CD4-positive, alpha-beta T cell treated with Interleukin-6 for 4 hours (primary cell): ENCODE data around the gene CLK1.
"Not testable (repeated sequence)": the region's sequence is repeated elsewhere in the genome, so short reads cannot be mapped to it uniquely, and the experiment has no call there.

Experiments used
- DNase-seq: peaks from one replicate; pipeline ENCODE4 v3.0.0-alpha.2; 2020; ENCODE audit warnings: mixed read lengths

Gene CLK1

DNA sequence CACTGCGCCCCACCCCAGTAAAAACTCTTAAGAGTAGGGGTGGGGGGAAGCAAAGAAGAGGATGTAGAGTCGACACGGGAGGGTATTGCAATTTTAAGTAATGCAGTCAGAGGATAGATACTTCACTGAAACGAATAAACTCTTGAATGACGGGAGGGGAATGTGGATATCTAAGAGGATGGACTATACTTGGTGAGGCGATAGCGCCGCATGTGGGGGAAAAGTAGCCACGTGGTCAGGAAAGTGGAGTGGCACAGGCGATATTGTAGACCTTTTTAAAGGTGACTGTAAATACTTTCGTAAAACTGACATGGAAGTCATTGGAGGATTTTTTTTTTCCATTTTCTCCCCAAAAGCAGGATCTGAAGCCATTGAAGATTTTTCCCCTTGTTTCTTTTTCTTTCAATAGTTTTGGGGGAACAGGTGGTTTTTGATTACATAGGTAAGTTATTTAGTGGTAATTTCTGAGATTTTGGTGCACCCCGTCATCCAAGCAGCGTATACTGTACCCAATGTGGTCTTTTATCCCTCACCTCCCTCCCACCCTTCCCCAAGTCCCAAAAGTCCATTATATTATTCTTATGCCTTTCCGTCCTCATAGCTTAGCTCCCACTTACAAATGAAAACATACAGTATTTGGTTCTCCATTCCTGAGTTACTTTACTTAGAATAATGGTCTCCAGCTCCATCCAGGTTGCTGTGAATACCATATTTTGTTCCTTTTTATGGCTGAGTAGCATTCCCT is 13.8 kb downstream of the CLK1 start:
- DNase-seq = no peak

DNA sequence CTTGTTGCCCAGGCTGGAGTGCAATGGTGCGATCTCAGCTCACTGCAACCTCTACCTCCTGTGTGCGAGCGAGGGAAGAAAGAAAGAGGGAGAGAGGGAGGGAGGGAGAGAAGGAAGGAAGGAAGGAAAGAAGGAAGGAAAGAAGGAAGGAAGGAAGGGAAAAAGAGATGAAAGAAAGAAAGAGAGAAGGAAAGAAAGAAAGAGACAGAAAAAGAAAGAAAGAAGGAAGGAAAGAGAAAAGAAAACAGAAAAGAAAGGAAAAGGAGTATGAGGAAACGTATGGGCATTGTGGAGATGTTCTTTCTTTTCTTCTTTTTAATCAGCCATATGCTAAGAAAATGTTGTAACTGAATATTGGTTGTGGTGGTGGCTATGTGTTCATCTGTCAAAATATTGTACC is 16.5 kb downstream of the CLK1 start:
- DNase-seq = no peak

DNA sequence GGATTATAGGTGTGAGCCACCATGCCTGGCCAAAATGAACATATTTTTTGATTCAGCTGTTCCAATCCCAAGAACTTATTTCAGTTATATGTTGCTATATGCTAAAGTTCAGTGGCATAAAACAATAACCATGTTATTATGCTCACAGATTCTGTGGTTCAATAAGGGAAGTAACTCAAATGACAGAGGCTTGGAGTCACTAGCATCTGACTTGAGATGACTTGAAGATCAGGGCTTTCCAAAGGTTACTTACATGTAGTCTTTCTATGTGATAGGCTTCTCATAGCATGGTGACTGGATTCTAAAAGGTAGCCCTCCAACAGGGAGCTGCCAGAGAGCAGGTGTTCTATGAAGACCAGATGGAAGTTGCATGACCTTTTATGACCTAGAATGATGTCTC is 17.2 kb downstream of the CLK1 start:
- DNase-seq = no peak

DNA sequence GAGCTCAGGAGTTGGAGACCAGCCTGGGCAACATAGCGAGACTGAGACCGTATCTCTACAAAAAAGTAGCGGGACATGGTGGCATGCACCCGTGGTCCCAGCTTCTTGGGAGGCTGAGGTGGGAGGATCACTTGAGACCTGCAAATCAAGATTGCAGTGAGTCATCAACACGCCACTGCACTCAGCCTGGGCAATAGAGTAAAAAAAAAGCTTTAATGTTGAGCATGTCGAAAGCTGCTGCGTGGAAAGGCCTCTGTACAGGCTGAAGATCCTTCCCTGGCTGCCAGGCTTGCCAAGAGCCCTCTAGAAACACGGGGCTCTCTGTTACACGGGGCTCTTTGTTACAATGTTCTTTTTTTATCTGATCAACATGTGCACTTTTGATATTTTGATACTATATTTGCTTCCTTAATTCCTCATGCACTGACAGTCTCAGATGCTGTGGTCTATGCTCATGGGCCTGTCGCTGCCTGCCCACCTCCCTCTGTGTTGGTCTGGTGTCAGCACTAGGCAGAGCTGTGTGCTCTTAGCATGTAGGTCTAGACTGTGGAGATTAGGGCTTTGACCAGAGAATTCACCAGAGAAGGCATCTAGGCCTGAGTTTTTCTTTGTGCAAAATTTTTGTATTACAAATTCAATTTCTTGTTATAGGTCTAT is 18.7 kb downstream of the CLK1 start:
- DNase-seq = no peak

DNA sequence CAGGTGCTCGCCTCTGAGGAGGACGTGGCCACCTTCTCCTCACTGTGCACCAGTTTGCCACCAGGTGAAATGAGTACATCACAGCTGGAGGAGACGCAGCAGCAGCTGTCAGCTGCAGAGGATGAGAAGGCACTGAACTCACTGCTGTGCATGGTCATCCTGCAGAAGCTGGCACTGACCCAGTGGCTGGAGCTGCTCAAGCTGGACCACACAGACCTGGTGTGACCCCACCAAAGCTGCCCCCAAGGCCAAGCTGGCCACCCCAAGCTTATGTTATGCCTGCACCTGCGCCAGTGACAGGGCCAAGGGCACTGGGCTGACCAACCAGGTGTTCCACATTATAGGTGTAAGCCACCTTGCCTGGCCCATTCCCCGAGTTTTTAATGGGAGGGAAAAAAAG is 19.3 kb downstream of the CLK1 start:
- no peak for DNase-seq

DNA sequence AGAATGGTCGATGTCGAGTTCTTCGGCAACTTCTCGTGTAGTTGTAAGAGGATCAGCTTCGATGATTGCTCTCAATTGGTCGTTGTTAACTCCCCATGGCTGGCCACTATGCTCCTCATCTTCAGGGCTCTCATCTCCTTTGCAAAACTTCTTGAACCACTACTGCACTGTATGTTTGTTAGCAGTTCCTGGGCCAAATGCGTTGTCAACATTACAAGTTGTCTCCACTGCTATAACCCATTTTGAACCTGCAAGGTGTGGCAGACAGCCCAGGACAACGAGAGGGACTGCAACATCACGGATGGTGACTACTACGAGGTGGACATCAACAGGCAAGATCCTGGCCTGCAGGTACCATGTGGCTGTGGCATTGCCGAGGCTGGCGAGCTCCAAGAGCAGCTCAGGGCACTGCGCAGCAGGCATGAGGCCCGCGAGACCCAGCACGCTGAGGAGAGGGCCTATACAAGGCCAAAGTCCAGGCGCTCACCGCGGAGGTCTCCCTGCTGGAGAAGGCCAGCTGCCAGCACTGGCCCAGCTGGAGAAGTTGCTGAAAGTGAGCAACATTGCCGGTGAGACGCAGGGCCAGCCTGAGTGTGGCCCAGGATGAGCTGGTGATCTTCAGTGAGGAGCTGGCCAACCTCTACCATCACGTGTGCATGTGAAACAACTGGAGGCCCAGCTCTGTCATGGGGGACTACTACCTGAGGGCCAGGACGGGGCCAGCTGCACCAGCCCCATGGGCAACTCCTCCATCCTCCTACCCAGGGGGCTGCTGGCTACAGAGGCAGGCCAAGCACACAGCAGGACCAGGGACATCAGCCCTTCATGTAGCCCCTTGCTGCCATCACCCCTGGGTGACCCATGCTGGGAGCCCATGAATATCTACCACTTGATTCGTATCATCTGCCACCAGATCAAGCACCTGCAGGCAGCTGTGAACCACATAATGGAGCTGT is 20.2 kb downstream of the CLK1 start:
- DNase-seq = no peak

DNA sequence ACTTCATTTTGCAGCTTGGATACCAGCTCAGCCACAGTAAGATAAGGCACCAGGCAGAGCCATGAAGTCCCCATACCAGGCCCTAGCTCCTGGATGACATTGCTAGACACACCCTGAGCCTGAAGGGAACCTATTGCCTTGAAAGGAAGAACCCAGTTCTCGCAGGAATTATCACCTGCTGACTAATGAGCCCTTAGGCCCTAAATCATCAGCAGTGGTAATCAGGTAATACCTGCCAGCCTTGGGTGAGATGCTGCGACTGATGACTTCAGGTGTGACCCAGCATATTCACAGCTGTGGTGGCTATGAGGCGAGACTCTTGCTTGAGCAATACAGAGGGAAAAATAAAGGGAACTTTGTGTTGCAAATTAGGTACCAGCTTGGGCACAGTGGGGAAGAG is 24.9 kb downstream of the CLK1 start:
- no peak for DNase-seq

DNA sequence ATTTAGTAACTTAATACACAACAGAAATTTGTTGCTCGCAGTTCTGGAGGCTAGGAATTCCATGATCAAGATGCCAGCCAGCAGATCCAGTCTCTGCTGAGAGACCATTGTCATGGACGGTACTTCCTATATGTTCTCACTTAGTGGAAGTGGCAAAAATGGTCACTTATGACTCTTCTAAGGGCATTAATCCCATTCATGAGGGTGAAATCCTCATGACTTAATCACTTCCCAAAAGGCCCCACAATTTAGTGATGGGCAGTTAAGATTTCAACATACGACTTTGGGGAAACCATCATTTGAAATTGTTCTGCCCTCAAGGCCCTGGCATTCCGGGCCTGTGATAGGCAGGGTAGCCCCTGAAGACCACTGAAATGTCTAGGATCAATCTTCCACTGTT is 29.8 kb downstream of the CLK1 start:
- no peak for DNase-seq

DNA sequence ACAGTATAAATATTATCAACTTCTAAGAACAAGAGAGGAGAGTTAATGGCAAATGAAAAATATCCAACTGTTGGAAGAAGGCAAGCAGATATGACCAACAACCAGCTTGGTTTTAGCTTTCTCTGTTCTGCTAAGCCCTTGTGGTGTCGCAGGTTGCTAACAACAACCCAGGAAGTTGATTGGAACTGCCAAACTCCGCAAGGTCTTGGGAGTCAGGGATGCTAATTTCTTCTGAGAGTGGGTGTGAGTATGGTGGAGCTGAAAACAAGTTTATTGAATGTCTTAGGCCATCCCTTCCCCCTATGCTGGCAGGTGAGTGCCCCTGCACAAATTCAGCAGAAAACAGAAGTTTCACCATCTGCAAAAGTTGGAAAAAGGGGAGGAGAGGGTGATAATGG is 35.2 kb downstream of the CLK1 start:
- no peak for DNase-seq

DNA sequence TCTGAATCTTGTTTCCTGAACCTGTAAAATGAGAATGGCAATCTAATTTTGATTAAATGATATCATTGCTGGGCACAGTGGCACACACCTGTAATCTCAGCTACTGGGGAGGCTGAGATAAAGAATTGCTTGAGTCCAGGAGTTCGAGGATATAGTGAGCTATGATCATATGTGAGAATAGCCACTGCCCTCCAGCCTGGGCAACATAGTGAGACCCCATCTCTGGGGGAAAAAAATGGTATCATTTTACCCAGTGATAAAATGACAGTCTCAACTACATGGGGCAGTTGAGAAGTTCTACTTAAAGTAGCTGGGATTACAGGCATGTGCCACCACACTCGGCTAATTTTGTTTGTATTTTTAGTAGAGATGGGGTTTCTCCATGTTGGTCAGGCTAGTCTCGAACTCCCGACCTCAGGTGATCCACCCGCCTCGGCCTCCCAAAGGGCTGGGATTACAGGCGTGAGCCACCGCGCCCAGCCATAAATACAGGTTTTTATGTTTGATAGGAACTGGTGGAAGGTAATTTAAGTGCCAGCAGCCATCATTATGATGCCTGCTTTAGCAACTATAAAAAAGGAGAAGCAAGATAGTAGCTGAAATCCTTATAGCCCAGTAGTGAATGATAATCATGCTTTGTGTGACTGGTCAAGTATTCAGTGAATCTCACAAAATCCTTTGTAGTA is 35.7 kb downstream of the CLK1 start:
- DNase-seq = no peak

DNA sequence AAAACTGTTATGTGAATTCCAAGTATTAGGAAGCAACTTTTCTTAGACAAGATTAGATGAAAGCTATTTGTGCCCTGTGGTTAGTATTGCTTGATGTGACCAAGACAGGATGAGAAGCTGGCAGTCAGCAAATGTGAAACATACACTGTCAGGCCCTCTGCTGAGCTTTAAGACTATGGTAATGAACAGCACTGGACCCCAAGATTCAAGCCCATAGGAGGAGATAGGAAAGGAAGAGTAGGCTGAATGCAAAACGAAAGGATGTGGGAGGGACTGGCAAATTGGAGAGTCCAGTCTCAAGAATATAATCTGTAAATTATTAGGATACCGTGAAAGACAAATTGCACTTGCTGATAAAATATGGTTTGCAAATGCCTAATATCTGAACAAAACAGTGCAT is 36.4 kb downstream of the CLK1 start:
- no peak for DNase-seq

DNA sequence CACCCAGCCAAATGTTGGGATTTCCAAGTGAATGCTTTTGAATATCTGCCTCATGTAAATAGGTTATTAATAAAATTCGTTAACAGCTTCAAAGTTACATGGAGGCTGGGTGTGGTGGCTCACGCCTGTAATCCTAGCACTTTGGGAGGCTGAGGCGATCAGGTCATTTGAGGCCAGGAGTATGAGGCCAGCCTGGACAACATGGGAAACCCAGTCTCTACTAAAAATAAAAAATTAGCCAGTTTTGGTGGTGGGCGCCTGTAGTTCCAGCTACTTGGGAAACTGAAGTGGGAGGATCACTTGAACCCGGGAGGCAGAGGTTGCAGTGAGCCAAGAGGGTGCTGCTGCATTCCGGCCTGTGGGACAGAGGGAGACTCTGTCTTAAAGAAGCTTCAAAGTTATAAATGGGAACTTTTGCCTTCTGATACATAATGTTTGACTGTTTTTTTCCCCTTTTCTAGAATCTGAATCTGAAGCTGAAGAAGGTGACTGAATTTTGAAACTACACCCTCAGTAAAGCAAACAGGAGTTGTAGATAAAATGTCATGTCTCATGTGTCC is 42.7 kb downstream of the CLK1 start:
- no peak for DNase-seq

DNA sequence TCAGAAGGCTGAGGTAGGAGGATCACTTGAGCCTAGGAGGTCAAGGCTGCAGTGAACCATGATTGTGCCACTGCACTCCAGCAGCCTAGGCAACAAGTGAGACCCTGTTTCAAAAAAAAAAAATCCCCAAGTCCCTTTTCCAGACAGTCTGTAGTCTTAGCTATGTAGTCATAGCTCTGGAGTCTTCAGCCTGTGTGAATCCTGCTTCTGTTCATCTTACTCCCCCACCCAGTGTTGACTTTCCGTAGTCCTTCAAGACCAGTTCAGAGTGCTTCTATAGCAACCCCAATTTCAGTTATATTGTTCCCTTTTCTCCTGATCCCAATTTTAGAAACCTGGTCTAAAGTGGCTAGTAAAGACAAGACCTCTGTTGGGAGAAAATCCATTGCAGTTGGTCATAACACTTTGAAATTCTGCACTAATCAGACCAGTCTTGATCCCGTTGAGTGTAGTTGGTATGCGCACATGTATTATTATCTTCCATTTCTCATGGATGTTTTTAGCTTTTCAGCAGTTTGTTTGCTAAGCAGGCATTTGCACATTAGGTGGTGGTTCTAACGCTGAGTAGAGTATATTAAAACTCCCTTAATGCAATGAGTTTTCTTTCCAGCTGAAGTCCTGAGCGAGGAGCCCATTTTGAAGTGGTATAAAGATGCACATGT is 43.8 kb downstream of the CLK1 start:
- no peak for DNase-seq

DNA sequence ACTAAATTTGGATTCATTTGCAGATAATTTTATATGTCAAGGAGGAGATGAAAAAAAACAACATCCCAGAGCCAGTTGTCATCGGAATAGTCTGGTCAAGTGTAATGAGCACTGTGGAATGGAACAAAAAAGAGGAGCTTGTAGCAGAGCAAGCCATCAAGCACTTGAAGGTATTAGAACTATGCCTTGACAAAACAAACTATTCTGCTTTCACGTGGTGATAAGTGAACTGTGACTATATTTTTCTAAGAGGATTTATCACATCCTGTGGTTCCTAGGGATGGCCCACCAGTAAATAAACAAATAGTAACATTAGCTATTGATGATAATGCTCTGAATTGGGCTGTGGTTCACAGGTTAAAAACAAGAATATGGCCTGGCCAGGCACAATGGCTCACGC is 45.7 kb downstream of the CLK1 start:
- DNase-seq = not testable (repeated sequence)

DNA sequence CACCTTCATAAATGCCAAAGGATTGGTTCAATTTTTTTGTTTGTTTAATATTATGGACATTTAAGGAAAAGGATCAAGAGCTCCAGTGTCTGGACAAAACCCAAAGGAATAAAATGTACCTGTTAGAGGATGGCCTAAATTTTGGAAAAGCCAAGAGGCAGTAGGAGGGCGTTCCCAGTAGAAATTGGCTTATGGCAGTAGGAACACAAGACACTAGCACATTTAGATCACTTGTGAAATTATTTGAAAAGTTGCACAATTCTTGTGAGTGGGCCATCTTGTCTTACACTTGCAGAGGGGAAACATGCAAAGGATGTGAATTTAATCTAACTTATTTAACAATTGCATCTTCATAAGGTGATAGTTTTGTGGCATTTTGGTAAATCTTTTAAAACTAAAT is 49.5 kb downstream of the CLK1 start:
- DNase-seq = no peak

DNA sequence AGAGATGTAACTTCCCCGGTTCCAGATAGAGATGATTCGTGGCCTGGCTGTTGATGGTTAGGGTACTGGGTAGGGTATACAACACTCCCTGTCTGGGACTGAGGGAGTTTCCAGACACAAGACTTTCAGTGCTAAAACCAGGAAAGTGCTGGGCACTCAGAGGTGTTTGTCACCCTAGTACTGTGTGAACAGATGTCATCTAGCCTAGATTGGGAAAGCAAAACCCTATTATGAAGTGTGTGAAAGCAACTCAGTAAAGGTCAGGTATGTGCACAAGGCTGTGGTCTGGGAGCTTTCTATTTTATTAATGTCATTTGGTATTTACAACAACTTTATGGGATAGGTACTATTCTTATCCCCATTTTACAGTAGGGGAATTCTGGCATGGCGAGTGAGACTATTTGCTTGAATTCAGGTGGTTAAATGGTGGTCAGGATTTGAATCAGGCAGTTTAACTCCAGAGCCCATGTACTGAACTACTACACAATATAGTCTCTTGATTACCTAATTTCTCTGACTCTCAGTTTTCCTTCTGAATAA is 50.1 kb downstream of the CLK1 start:
- no peak for DNase-seq

DNA sequence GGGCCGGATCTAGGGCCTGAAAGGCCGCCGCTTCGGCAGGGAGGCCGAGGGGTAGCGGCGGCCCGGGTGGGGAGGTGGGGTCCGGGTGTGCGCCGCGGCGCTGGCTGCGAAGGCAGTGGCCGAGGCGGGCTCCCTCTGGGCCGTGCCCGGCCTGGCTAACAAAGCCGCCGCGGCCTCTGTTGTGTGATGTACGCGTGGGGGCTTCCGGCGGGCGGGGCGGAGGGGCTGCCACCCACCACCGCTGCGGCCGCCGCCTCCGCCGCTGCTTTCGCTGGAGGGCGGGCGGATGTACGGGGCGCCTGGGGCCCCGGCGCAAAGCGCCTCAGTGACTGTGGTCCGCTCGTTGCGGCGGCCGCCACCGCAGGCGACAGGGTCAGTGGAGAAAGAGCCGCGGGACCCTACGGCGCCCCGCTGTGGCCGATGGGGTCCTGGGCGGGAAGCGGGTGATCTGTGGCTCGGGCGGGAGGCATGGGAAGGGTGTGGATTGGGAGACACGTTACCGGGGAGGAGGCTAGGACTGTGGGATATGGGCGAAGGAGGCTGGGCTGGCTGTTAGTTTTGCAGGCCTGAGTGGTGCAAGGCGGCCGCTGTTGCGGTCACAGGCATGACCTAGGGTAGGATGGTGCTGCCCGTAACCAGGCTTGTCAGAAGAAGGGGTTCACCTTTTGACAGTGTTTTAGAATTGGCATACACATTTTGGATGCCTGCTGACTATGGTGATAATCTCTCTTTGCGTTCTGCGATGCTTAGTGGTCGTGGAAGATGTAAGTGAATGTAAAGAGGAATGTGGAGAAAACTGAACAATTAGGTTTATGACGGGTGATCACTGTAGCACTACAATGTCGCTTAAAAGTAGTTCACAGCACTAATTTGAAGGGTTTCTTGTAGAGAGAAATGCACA is 52.1 kb downstream of the CLK1 start:
- DNase-seq = peak; percentile 69

DNA sequence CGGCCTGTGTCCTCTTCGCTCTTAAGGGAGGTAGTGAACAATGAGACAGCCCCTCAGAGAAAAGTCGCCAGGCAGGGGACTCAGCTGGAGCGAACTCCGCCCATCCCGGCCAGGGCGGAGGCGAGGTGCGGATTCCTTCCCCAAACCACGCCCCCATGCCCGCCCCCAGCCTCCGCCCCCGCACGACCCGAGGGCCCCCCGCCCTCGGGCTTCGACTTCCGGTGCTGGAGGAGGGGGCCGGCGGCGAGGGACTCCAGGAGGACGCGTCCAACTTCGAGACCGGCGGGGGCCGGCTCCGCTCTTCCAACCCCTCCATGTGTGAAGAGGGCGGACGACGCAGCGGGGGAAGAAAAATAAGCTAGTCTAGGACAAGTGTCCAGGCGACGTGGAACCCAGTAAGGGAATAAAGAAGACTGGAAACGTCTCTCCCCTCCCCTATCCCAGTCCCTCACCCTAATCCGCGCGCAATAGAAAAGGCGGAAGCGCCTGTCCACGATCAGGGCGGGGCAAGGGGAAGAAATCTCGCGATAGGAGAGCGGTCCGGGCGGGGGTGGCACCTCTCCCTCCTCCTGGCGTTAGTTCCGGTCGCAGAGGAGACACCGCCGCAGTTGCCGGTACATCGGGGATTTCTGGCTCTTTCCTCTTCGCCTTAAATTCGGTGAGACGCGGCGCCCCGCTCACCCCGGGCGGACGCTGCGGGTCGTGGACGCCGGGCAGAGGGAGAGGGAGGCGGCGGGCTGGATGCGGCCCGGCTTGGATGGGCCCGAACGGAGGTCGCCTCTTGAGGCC is 52.9 kb downstream of the CLK1 start, which contains the start of gene BZW1:
Gene BZW1 (plus strand): TSS at position 578 of the 789 bp plus-strand sequence. CDS start 1,308 bp downstream, outside the sequence.
- DNase-seq = peak; percentile 97

DNA sequence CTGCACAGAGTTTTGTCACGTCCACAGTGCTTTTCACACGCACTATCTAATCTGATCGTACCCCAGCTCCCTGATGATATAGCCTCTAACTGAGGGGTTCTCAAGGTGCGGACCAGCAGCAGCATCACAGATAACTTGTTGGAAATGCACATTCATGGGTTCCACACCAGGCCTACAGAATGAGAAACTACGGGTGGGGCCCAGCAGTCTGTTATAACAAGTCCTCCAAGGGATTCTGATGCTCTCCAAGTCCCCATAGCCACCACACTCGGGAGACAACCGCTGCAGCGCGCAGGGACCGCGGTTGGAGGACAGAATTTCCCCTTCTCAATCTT is 53.5 kb downstream of the CLK1 start:
- no peak for DNase-seq
